ENCODE measurements around the gene PCF11. TPM values are rescaled to one million over a fixed set of nuclear protein-coding genes. Genes with fewer than 3 reads are reported as not detected.

Gene PCF11
- polyA plus RNA-seq, 2 of the 4 experiments (the other 2 are of a cell fraction): 24.7 to 42.3 TPM

DNA sequence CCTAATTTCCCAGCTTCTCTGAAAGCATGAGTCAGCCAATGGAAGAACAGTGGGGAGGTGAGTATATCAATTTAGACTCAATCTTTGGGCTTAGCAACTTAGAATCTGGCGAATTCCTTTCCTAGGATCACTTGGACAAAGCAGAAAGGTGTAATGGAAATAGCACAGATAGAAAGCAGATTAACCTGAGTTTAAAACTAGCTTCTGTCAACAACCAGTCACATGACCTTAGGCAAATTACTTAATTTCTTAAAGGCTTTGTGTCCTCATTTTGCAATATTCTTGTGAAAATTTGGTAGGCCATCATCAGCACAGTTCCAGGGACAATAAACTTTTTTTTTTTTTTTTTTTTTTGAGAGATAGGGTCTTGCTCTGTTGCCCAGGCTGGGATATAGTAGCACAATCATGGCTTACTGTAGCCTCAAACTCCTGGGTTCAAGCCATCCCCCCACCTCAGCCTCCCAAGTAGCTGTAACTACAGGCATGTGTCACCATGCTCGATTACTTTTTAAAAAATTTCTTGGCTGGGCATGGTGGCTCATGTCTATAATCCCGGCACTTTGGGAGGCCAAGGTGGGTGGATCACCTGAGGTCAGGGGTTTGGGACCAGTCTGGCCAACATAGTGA is 40.8 kb upstream of the PCF11 start:
- no peaks in the 10 kb centered on the region for H3K4me1 ChIP-seq
- WGBS (ENCODE audit: missing lambda C conversion rate): 76% methylated on average over 3 of the region's 3 CpGs
- H3K27ac ChIP-seq: no peak overlapping the region
- H3K4me2 ChIP-seq: no peak overlapping the region
- ChIA-PET CTCF (interaction anchor here (0.6 to 1.3 kb wide), 3 partner anchors 17 to 674 kb away, joined by 3 to 5 read pairs (median 4); no protein-coding TSS in a partner anchor), POLR2A (interaction anchor here (0.6 kb wide), 1 partner anchor 65 kb away, joined by 4 read pairs; no protein-coding TSS in a partner anchor)
- ATAC-seq (no peak), FAIRE-seq (no peak), DNase-seq (ENCODE audit: low read depth in 1 of 2, low spot score in 1 of 2) (no peak)
- H3K4me3 ChIP-seq: no peak overlapping the region
- TF ChIP-seq MAFK (IDR thresholded peaks at IDR 0.05; ENCODE audit: partially characterized antibody) (no peak), E2F6 (IDR thresholded peaks at IDR 0.05; ENCODE audit: borderline replicate concordance, low read depth) (no peak), EP300 (IDR thresholded peaks at IDR 0.05) (no peak), MYC (IDR thresholded peaks at IDR 0.05; ENCODE audit: borderline replicate concordance, low read length) (no peak), ZNF302 (CRISPR knock-in tag; IDR thresholded peaks at IDR 0.05) (no peak), ZFP36 (IDR thresholded peaks at IDR 0.05; ENCODE audit: borderline replicate concordance, partially characterized antibody) (no peak), HDAC2 (IDR thresholded peaks at IDR 0.05) (no peak), HOXB13 (CRISPR knock-in tag; IDR thresholded peaks at IDR 0.05; ENCODE audit: low read depth) (no peak), POLR2AphosphoS2 (conservative IDR thresholded peaks at IDR 0.05; ENCODE audit: low read length) (no peak), POLR2A (IDR thresholded peaks at IDR 0.05; ENCODE audit: low read length) (no peak), NR3C1 (IDR thresholded peaks at IDR 0.05) (no peak), MAZ (IDR thresholded peaks at IDR 0.05; ENCODE audit: borderline replicate concordance, low read depth, low read length) (no peak)
- TF ChIP-seq, protein P1, sequence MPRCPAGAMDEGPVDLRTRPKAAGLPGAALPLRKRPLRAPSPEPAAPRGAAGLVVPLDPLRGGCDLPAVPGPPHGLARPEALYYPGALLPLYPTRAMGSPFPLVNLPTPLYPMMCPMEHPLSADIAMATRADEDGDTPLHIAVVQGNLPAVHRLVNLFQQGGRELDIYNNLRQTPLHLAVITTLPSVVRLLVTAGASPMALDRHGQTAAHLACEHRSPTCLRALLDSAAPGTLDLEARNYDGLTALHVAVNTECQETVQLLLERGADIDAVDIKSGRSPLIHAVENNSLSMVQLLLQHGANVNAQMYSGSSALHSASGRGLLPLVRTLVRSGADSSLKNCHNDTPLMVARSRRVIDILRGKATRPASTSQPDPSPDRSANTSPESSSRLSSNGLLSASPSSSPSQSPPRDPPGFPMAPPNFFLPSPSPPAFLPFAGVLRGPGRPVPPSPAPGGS (IDR thresholded peaks at IDR 0.05): no peak
- H3K9me3 ChIP-seq: no peaks in the 10 kb centered on the region

GRCh38 chr11:83118814-83119213 is 38.1 kb upstream of the PCF11 start:
- POLR2A ChIA-PET: no interaction called here

DNA sequence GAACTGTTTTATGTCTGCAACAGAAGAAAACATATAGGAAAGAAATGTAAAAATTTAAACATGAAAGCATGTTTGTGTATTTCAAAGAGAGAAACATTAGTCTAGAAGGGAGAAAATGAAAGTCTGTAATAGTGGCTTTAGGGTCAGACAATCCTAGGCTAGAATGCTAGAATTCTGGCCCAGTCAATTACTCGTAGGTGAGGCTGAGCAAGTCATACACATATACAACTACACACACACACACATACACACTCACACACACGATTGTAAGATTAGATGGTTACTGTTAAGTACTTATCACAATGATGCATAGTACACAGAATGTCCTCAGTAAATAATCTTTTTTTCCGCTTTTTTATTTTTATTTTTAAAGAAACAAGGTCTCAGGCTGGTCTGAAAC is 37.7 kb upstream of the PCF11 start:
- ATAC-seq (no peak), DNase-seq (ENCODE audit: low read depth in 1 of 2, low spot score in 1 of 2) (no peak), FAIRE-seq (no peak)
- TF ChIP-seq KDM5A (IDR thresholded peaks at IDR 0.05) (no peak), CHD2 (IDR thresholded peaks at IDR 0.05; ENCODE audit: low read length, partially characterized antibody) (no peak), ZC3H11A (IDR thresholded peaks at IDR 0.05) (no peak), RFX5 (IDR thresholded peaks at IDR 0.05) (no peak), FOSB (CRISPR knock-in tag; IDR thresholded peaks at IDR 0.05) (no peak), KDM1A (IDR thresholded peaks at IDR 0.05; ENCODE audit: low read depth) (no peak), RAD21 (conservative IDR thresholded peaks at IDR 0.05 in 1 of 2, IDR thresholded peaks at IDR 0.05 in 1 of 2) (no peak), ZNF302 (CRISPR knock-in tag; IDR thresholded peaks at IDR 0.05) (no peak), USF2 (IDR thresholded peaks at IDR 0.05) (no peak), MAX (IDR thresholded peaks at IDR 0.05) (no peak), POLR2A (IDR thresholded peaks at IDR 0.05; ENCODE audit: low read length) (no peak), GATA3 (IDR thresholded peaks at IDR 0.05; ENCODE audit: borderline replicate concordance) (no peak), POLR2AphosphoS2 (conservative IDR thresholded peaks at IDR 0.05; ENCODE audit: low read length) (no peak), HOXA7 (CRISPR knock-in tag; IDR thresholded peaks at IDR 0.05) (no peak), RARB (CRISPR knock-in tag; IDR thresholded peaks at IDR 0.05) (no peak), ZFP36 (IDR thresholded peaks at IDR 0.05; ENCODE audit: borderline replicate concordance, partially characterized antibody) (no peak)
- TF ChIP-seq, protein P2, sequence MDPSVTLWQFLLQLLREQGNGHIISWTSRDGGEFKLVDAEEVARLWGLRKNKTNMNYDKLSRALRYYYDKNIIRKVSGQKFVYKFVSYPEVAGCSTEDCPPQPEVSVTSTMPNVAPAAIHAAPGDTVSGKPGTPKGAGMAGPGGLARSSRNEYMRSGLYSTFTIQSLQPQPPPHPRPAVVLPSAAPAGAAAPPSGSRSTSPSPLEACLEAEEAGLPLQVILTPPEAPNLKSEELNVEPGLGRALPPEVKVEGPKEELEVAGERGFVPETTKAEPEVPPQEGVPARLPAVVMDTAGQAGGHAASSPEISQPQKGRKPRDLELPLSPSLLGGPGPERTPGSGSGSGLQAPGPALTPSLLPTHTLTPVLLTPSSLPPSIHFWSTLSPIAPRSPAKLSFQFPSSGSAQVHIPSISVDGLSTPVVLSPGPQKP (IDR thresholded peaks at IDR 0.05; ENCODE audit: low read depth, low read length): no peak
- ChIA-PET CTCF (no interaction called here), POLR2A (no interaction called here)
- Histone ChIP-seq H3K4me1 (no peaks in the 10 kb centered on the region), H3K4me3 (no peak overlapping the region), H3K4me2 (no peak overlapping the region), H3K27ac (no peak overlapping the region), H3K9me3 (no peaks in the 10 kb centered on the region)
- 62% methylated on average over 3 of the region's 3 CpGs for WGBS (ENCODE audit: missing lambda C conversion rate)

More at GRCh38 chr11:83118814-83119213, 38.1 kb upstream of the PCF11 start:
- no peak for ATAC-seq
- H3K9me3 ChIP-seq: no peaks in the 10 kb centered on the region
- no peak for TF ChIP-seq HEYL (CRISPR knock-in tag; IDR thresholded peaks at IDR 0.05)
- no peak for TF ChIP-seq MAFK (IDR thresholded peaks at IDR 0.05; ENCODE audit: partially characterized antibody)
- no peak for TF ChIP-seq HOXA7 (CRISPR knock-in tag; IDR thresholded peaks at IDR 0.05)
- H3K4me2 ChIP-seq: no peak overlapping the region
- no peaks in the 10 kb centered on the region for H3K4me1 ChIP-seq
- DNase-seq (ENCODE audit: low read depth in 1 of 2, low spot score in 1 of 2): no peak
- H3K27ac ChIP-seq: no peak overlapping the region
- H3K4me3 ChIP-seq: no peak overlapping the region
- CTCF ChIA-PET: no interaction called here
- no peak for FAIRE-seq
